ENCODE data around the gene COX5A.

DNA sequence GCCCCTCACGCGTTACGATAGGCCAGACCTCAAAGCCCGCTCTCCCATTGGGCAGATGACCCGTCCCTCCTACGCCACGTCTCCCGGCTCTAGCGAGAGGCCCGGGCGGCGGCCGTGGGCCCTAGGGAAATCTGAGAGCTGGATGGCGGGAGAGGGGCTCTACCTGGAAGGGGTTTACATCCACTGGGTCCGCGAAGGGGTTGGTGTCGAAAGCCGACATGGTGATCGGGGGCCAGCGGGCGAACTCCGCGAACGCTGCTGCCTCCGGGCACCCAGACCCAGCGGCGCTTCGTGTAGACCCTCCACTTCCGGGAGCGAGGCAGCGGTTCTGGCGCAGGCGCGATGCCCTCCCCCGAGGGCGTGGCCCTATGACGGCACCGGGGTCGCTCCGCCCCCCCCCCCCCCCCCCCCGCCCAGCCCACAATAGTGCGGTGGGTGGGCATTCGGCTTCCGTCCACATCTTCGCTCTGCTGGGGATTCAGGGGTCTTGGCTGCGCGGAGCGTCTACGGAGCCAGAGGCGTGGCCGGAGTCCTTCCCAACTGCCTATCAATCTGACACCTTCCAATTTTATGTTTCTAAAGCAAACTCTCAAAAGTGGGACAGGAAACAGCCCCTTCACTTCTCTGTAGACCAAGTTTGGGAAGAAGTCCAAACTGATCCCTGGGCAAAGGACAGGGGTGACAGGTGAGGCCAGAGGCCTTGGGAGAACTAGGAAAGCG is 64.7 kb downstream of the COX5A start, which contains the start of gene SCAMP2:
- TF ChIP-seq POLR2A (IDR thresholded peaks at IDR 0.05) = peak; percentile 44
- TF ChIP-seq, protein P1, sequence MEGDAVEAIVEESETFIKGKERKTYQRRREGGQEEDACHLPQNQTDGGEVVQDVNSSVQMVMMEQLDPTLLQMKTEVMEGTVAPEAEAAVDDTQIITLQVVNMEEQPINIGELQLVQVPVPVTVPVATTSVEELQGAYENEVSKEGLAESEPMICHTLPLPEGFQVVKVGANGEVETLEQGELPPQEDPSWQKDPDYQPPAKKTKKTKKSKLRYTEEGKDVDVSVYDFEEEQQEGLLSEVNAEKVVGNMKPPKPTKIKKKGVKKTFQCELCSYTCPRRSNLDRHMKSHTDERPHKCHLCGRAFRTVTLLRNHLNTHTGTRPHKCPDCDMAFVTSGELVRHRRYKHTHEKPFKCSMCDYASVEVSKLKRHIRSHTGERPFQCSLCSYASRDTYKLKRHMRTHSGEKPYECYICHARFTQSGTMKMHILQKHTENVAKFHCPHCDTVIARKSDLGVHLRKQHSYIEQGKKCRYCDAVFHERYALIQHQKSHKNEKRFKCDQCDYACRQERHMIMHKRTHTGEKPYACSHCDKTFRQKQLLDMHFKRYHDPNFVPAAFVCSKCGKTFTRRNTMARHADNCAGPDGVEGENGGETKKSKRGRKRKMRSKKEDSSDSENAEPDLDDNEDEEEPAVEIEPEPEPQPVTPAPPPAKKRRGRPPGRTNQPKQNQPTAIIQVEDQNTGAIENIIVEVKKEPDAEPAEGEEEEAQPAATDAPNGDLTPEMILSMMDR (IDR thresholded peaks at IDR 0.05) = no peak

All from breast epithelium (tissue), 3 donors.